ENCODE results near the gene SPAG17. TPM values are rescaled to one million over a fixed set of nuclear protein-coding genes. Genes with fewer than 3 reads are reported as not detected.

SPAG17 gene
- total RNA-seq, 1 donor from 2014 or later = 1.6 TPM

GRCh38 chr1:118158924-118159323 is 26.1 kb downstream of the SPAG17 start:
- no peak overlapping the region for H3K4me2 ChIP-seq
- no peak overlapping the region for H2AFZ ChIP-seq (replicated peaks)
- no peaks in the 10 kb centered on the region for H3K36me3 Mint-ChIP-seq
- no peak for DNase-seq (ENCODE audit: low spot score)
- no peaks in the 10 kb centered on the region for H3K27me3 Mint-ChIP-seq (ENCODE audit: insufficient read depth, low read depth)
- H3K4me3 Mint-ChIP-seq = no peak overlapping the region
- H4K20me1 ChIP-seq (ENCODE audit: low read depth) = no peaks in the 10 kb centered on the region
- peaks cover 6% of the 10 kb centered on the region for H3K4me1 ChIP-seq
- H3K36me3 ChIP-seq = no peaks in the 10 kb centered on the region
- TF ChIP-seq EZH2 (IDR thresholded peaks at IDR 0.05) = no peak
- no peak for TF ChIP-seq EZH2phosphoT487 (IDR thresholded peaks at IDR 0.05)
- TF ChIP-seq, protein P1, sequence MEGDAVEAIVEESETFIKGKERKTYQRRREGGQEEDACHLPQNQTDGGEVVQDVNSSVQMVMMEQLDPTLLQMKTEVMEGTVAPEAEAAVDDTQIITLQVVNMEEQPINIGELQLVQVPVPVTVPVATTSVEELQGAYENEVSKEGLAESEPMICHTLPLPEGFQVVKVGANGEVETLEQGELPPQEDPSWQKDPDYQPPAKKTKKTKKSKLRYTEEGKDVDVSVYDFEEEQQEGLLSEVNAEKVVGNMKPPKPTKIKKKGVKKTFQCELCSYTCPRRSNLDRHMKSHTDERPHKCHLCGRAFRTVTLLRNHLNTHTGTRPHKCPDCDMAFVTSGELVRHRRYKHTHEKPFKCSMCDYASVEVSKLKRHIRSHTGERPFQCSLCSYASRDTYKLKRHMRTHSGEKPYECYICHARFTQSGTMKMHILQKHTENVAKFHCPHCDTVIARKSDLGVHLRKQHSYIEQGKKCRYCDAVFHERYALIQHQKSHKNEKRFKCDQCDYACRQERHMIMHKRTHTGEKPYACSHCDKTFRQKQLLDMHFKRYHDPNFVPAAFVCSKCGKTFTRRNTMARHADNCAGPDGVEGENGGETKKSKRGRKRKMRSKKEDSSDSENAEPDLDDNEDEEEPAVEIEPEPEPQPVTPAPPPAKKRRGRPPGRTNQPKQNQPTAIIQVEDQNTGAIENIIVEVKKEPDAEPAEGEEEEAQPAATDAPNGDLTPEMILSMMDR (IDR thresholded peaks at IDR 0.05) = no peak
- H3K4me1 Mint-ChIP-seq = no peaks in the 10 kb centered on the region
- no peak overlapping the region for H3K9ac ChIP-seq
- no peak overlapping the region for H3K27ac ChIP-seq
- no peaks in the 10 kb centered on the region for H3K27me3 ChIP-seq
- no peak overlapping the region for H3K4me3 ChIP-seq
- H3F3A ChIP-seq (ENCODE audit: low read depth) = no peaks in the 10 kb centered on the region
- no peaks in the 10 kb centered on the region for H3K79me2 ChIP-seq (ENCODE audit: low read depth)
- H3K9me3 Mint-ChIP-seq = no peaks in the 10 kb centered on the region
- no peaks in the 10 kb centered on the region for H3K9me3 ChIP-seq (ENCODE audit: low read depth)
- no peak overlapping the region for H3K27ac Mint-ChIP-seq

DNA sequence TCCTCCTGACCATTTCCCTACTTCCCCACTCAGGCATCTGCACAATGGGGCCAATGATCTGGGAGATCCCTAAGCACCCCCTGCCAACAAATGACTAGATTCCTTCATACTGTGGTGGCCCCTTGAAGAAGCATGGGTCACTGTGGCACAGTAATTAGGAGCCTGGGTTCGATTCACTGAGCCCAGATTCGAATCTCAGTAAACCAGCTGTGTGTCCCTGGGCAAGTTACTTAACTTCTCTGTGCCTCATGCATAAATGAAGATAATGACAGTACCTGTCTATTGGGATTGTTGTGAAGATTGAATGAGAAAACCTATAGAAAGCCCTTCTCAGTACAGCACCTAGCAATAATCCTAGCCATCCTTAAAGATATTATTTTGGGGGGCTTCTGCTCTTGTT is 27.5 kb downstream of the SPAG17 start:
- no peaks in the 10 kb centered on the region for H4K20me1 ChIP-seq (ENCODE audit: low read depth)
- no peak overlapping the region for H3K4me3 ChIP-seq
- no peak overlapping the region for H3K4me3 Mint-ChIP-seq
- no peaks in the 10 kb centered on the region for H3K79me2 ChIP-seq (ENCODE audit: low read depth)
- H3K4me2 ChIP-seq = no peak overlapping the region
- H3K27ac Mint-ChIP-seq = no peak overlapping the region
- no peaks in the 10 kb centered on the region for H3K9me3 Mint-ChIP-seq
- TF ChIP-seq EZH2phosphoT487 (IDR thresholded peaks at IDR 0.05) (no peak), EZH2 (IDR thresholded peaks at IDR 0.05) (no peak)
- TF ChIP-seq, protein P1 (IDR thresholded peaks at IDR 0.05) = no peak
- H3K4me1 ChIP-seq = peaks cover 6% of the 10 kb centered on the region
- no peak overlapping the region for H2AFZ ChIP-seq (replicated peaks)
- no peaks in the 10 kb centered on the region for H3K36me3 Mint-ChIP-seq
- no peaks in the 10 kb centered on the region for H3K4me1 Mint-ChIP-seq
- H3K27me3 ChIP-seq = no peaks in the 10 kb centered on the region
- H3K9me3 ChIP-seq (ENCODE audit: low read depth) = no peaks in the 10 kb centered on the region
- H3K27me3 Mint-ChIP-seq (ENCODE audit: insufficient read depth, low read depth) = no peaks in the 10 kb centered on the region
- no peak for DNase-seq (ENCODE audit: low spot score)
- no peak overlapping the region for H3K27ac ChIP-seq
- no peaks in the 10 kb centered on the region for H3K36me3 ChIP-seq
- H3K9ac ChIP-seq = no peak overlapping the region
- H3F3A ChIP-seq (ENCODE audit: low read depth) = no peaks in the 10 kb centered on the region

DNA sequence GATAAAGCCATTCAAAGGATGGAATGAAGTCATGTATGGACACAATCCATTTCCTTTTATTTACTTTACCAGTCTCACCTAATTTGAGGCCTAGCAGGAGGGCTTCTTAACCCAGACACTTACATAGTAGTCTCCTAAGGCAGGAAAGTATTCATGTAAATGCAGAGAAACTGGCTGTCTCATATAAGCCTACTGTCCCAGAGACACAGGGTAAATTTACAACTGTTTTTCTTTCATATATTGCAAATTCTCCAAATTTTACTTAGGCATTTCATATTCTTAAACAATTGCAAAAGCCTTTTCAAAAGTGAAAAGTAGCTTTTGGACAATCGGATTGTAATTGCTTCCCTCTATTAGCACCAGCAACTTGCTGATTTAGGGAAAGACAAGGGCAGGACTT is 29.9 kb downstream of the SPAG17 start:
- peaks cover 6% of the 10 kb centered on the region for H3K4me1 ChIP-seq

More for the DNA sequence above, 29.9 kb downstream of the SPAG17 start:
- Histone ChIP-seq H4K20me1 (ENCODE audit: low read depth) (no peaks in the 10 kb centered on the region), H3K27me3 (no peaks in the 10 kb centered on the region), H3K4me3 (no peak overlapping the region), H3K27ac (no peak overlapping the region), H2AFZ (replicated peaks) (no peak overlapping the region), H3K9me3 (ENCODE audit: low read depth) (no peaks in the 10 kb centered on the region), H3K36me3 (no peaks in the 10 kb centered on the region), H3K79me2 (ENCODE audit: low read depth) (no peaks in the 10 kb centered on the region), H3K4me2 (no peak overlapping the region), H3F3A (ENCODE audit: low read depth) (no peaks in the 10 kb centered on the region), H3K9ac (no peak overlapping the region)
- Mint-ChIP-seq H3K4me3 (no peak overlapping the region), H3K9me3 (no peaks in the 10 kb centered on the region), H3K36me3 (no peaks in the 10 kb centered on the region), H3K27ac (no peak overlapping the region), H3K4me1 (no peaks in the 10 kb centered on the region), H3K27me3 (ENCODE audit: insufficient read depth, low read depth) (no peaks in the 10 kb centered on the region)
- DNase-seq (ENCODE audit: low spot score) = no peak
- TF ChIP-seq EZH2 (IDR thresholded peaks at IDR 0.05) (no peak), EZH2phosphoT487 (IDR thresholded peaks at IDR 0.05) (no peak)
- TF ChIP-seq, protein P1 (IDR thresholded peaks at IDR 0.05) = no peak
